GM12878 (cell line): ENCODE measurements around the gene TOP3A. TPM values are rescaled to one million over a fixed set of nuclear protein-coding genes. Genes with fewer than 3 reads are reported as not detected.

Experiments used
- ATAC-seq: fragments of 200-7000 bp; cut with Tn5 transposase; 3 replicates; pipeline ENCODE4 v1.9.1; 2020; ENCODE audit warnings: mild to moderate bottlenecking, moderate library complexity
- BruUV-seq: library from RNA; stranded (reverse); fragments of 400-500 nt; replicated peaks from 2 replicates; lab custom pipeline; 2021; lab: Mats Ljungman, UMichigan
- CTCF ChIA-PET: fragments of 300-600 bp; sonication (Branson Sonifier 250); formaldehyde crosslinking; extraction: SDS; loops from one replicate; lab custom pipeline; 2021; ENCODE audit warnings: inconsistent platforms; lab: Yijun Ruan, JAX
- POLR2A ChIA-PET: fragments of 350-600 bp; formaldehyde crosslinking; extraction: SDS; loops from one replicate; lab custom pipeline; 2021; ENCODE audit warnings: inconsistent platforms; lab: Charles Lee
- RAD21 ChIA-PET: fragments of 300-600 bp; sonication (Branson Sonifier 250); formaldehyde crosslinking; loops from one replicate; lab custom pipeline; 2023; ENCODE audit warnings: antibody characterized with exemption; ENCODE audit not compliant: unreplicated experiment; lab: Charles Lee
- SMC1A ChIA-PET: fragments of 300-600 bp; sonication (Branson Sonifier 250); formaldehyde crosslinking; loops from one replicate; lab custom pipeline; 2023; ENCODE audit not compliant: unreplicated experiment, uncharacterized antibody; lab: Charles Lee
- DNase-seq: peaks from one replicate; pipeline ENCODE4 v3.0.0-alpha.2; 2011; ENCODE audit warnings: low read depth, low spot score
- FAIRE-seq: peaks from 3 replicates; lab custom pipeline; 2011; peaks lifted over from hg19 to GRCh38; lab: Jason Lieb, UNC
- H2AFZ ChIP-seq: 2 replicates; pipeline ENCODE4 v1.6.0; 2011; ENCODE audit warnings: low read depth, low read length, control low read depth; ENCODE audit not compliant: control insufficient read depth
- H3K27ac ChIP-seq: 2 replicates; pipeline ENCODE4 v1.5.1; 2011; ENCODE audit warnings: control low read depth; ENCODE audit not compliant: control insufficient read depth, insufficient read depth
- H3K27me3 ChIP-seq, 2 experiments: replicated peaks in 1 of 2; 2 replicates each; pipeline versions ENCODE4 v1.6.0 to v1.6.1; 2011; ENCODE audit warnings: low read length in 1 of 2; ENCODE audit not compliant: control insufficient read depth in 2 of 2, insufficient read depth in 2 of 2
- H3K36me3 ChIP-seq, 2 experiments: 2 replicates each; pipeline ENCODE4 v1.5.1; 2011; ENCODE audit warnings: low read length in 1 of 2; ENCODE audit not compliant: control insufficient read depth in 2 of 2, insufficient read depth in 2 of 2
- H3K4me1 ChIP-seq: 2 replicates; pipeline ENCODE4 v1.6.1; 2011; ENCODE audit warnings: mild to moderate bottlenecking, low read length, moderate library complexity, mixed read lengths; ENCODE audit not compliant: control insufficient read depth, insufficient read depth
- H3K4me2 ChIP-seq: 2 replicates; pipeline ENCODE4 v1.6.0; 2011; ENCODE audit warnings: control low read depth; ENCODE audit not compliant: control insufficient read depth, insufficient read depth
- H3K4me3 ChIP-seq: fragments of 200-600 bp; sonication (generic); 2 replicates; pipeline ENCODE4 v1.5.1; 2016
- H3K79me2 ChIP-seq: 2 replicates; pipeline ENCODE4 v1.6.0; 2011; ENCODE audit warnings: low read length; ENCODE audit not compliant: control insufficient read depth, insufficient read depth
- H3K9ac ChIP-seq: 2 replicates; pipeline ENCODE4 v1.8.0; 2011; ENCODE audit warnings: low read length, control low read depth, mixed read lengths; ENCODE audit not compliant: control insufficient read depth, insufficient read depth
- H3K9me3 ChIP-seq: replicated peaks from 3 replicates; pipeline ENCODE4 v1.5.1; 2011; ENCODE audit warnings: mild to moderate bottlenecking, low read length; ENCODE audit not compliant: control insufficient read depth, insufficient read depth
- H4K20me1 ChIP-seq: 2 replicates; pipeline ENCODE4 v1.6.0; 2011; ENCODE audit not compliant: control insufficient read depth, insufficient read depth
- CHD1 ChIP-seq: IDR thresholded peaks from 2 replicates; pipeline ENCODE4 v1.6.1; 2012; ENCODE audit warnings: low read depth, low read length, improper control_type of control experiment
- CHD2 ChIP-seq: IDR thresholded peaks from 2 replicates; pipeline ENCODE4 v1.6.1; 2011; ENCODE audit warnings: low read depth, low read length, improper control_type of control experiment, borderline replicate concordance
- EP300 ChIP-seq, 2 experiments: fragments of 150-350 bp in 1 of 2; IDR thresholded peaks; 2 replicates each; pipeline ENCODE4 v1.6.1; 2011 to 2012; ENCODE audit warnings: low read depth in 2 of 2, low read length in 2 of 2, borderline replicate concordance in 1 of 2, improper control_type of control experiment in 1 of 2, inconsistent platforms in 1 of 2; ENCODE audit not compliant: control insufficient read depth in 1 of 2
- JUND ChIP-seq: IDR thresholded peaks from 2 replicates; pipeline ENCODE4 v1.6.1; 2012; ENCODE audit warnings: low read depth, mild to moderate bottlenecking, low read length, improper control_type of control experiment, moderate library complexity
- KDM1A ChIP-seq: fragments of 200-600 bp; sonication (generic); IDR thresholded peaks from 2 replicates; pipeline ENCODE4 v1.6.1; 2016; ENCODE audit warnings: borderline replicate concordance
- NR2C2 ChIP-seq: IDR thresholded peaks from 2 replicates; pipeline ENCODE4 v1.6.1; 2011; ENCODE audit warnings: borderline replicate concordance, low read depth; ENCODE audit not compliant: control insufficient read depth, insufficient read length
- PAX8 ChIP-seq: fragments of 450-650 bp; IDR thresholded peaks from 2 replicates; pipeline ENCODE4 v1.6.1; 2017; ENCODE audit warnings: mild to moderate bottlenecking, moderate library complexity
- RAD51 ChIP-seq: fragments of 450-650 bp; IDR thresholded peaks from 2 replicates; pipeline ENCODE4 v1.6.1; 2016; ENCODE audit warnings: moderate library complexity, mild to moderate bottlenecking, inconsistent platforms
- ZNF24 ChIP-seq: fragments of 450-650 bp; IDR thresholded peaks from 2 replicates; pipeline ENCODE4 v1.6.1; 2017; ENCODE audit warnings: antibody characterized with exemption, mild to moderate bottlenecking
- ZZZ3 ChIP-seq: IDR thresholded peaks from 2 replicates; pipeline ENCODE4 v1.6.1; 2011; ENCODE audit warnings: low read depth; ENCODE audit not compliant: control insufficient read depth, insufficient read length
- WGBS: methylation state at CpG from one replicate; pipeline ENCODE4 v1.1.6; 2016; ENCODE audit warnings: low lambda C conversion rate; ENCODE audit not compliant: insufficient replicate concordance, insufficient coverage; ENCODE audit errors: missing lambda C conversion rate; 5-methylcytosine and 5-hydroxymethylcytosine counted together
- in situ Hi-C: fragments of 300-500 bp; cut with MboI; formaldehyde crosslinking; loops from 9 replicates; pipeline ENCODE4 v1.14.3; 2018; ENCODE audit warnings: mixed read lengths
- intact Hi-C: fragments of 100-400 bp; cut with micrococcal nuclease; formaldehyde crosslinking; loops from one replicate; pipeline ENCODE4 v1.14.2; 2022; ENCODE audit not compliant: unreplicated experiment
- polyA plus RNA-seq, 11 experiments: library from polyadenylated mRNA; depleted of rRNA in 4 of 11; unstranded in 6 of 11; stranded (reverse) in 5 of 11; fragments of >200 nt; fragmentation: Nextera tagmentation in 4 of 11; fragmentation: Illumina TruSeq in 1 of 11; extraction: Ambion mirVana in 4 of 11; extraction: Trizol in 1 of 11; gene quantifications; 1 replicate in 1 of 11; 2 replicates in 10 of 11; pipeline versions ENCODE4 v1.2.1 to v1.2.3, GENCODE V29; 2011 to 2016; ENCODE audit warnings: inconsistent platforms in 2 of 11, missing spikeins in 2 of 11, low read depth in 1 of 11
- total RNA-seq, 4 experiments: library from RNA; depleted of rRNA in 3 of 4; stranded (reverse); fragments of >200 nt in 3 of 4; fragmentation: Illumina TruSeq in 1 of 4; extraction: Trizol in 1 of 4; gene quantifications; 2 replicates each; pipeline versions ENCODE4 v1.2.1 to v1.2.3, GENCODE V29; 2013 to 2021
- TF ChIP-seq, protein P1 (sequence below): IDR thresholded peaks from 2 replicates; pipeline ENCODE4 v1.6.1; 2012; ENCODE audit warnings: mild to moderate bottlenecking, low read depth, low read length

Gene TOP3A
- total and polyA plus RNA-seq, 10 of the 15 experiments (the other 5 are each of a cell fraction or from before 2014, with no cell fraction given): 4.2 to 51.9 (median 31.8) TPM

DNA sequence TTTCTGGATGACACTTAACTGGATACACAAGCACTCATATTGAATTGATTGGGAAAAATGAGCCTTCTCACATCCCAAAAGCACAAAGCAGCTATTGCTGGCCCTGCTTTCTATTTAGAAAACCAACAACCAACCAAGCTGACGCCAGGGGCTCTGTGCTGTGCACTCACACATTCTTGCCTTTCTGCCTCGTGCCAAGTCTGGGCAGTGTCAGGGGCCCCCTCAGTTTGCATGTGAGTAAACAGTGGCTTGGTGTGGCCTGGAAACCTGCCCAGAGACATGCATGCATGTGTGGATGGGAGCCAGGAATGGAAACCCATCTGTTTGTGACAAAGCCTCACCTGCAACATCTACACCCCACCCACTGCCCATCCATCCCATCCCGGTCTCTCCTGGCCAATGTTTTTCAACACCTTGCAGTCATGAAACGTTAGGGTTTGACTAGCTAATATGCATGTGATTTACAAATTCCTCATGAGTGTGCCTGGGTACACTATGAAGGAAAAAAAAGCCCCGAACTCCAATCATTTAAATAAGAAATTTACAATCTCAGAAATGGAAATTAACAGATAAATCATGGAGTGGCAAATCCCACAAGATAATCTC lies 33.9 kb downstream of the TOP3A start:
- Histone ChIP-seq H3K79me2 (no peaks in the 10 kb centered on the region), H2AFZ (no peak overlapping the region), H3K9me3 (no peaks in the 10 kb centered on the region), H3K27ac (no peak overlapping the region), H3K4me2 (no peak overlapping the region), H3K4me3 (no peak overlapping the region)
- POLR2A ChIA-PET: no interaction called here
- 75% methylated on average over 5 of the region's 5 CpGs for WGBS
- intact Hi-C loops: no loop called here
- DNase-seq: no peak
- TF ChIP-seq KDM1A (no peak), NR2C2 (no peak), PAX8 (no peak), CHD1 (no peak), ZZZ3 (no peak), EP300 (IDR thresholded peaks at IDR 0.05; ENCODE audit: borderline replicate concordance in 1 of 2, control insufficient read depth in 1 of 2, low read depth in 2 of 2, low read length in 2 of 2) (no peak), ZNF24 (no peak), JUND (no peak), RAD51 (no peak), CHD2 (no peak)
- TF ChIP-seq, protein P1, sequence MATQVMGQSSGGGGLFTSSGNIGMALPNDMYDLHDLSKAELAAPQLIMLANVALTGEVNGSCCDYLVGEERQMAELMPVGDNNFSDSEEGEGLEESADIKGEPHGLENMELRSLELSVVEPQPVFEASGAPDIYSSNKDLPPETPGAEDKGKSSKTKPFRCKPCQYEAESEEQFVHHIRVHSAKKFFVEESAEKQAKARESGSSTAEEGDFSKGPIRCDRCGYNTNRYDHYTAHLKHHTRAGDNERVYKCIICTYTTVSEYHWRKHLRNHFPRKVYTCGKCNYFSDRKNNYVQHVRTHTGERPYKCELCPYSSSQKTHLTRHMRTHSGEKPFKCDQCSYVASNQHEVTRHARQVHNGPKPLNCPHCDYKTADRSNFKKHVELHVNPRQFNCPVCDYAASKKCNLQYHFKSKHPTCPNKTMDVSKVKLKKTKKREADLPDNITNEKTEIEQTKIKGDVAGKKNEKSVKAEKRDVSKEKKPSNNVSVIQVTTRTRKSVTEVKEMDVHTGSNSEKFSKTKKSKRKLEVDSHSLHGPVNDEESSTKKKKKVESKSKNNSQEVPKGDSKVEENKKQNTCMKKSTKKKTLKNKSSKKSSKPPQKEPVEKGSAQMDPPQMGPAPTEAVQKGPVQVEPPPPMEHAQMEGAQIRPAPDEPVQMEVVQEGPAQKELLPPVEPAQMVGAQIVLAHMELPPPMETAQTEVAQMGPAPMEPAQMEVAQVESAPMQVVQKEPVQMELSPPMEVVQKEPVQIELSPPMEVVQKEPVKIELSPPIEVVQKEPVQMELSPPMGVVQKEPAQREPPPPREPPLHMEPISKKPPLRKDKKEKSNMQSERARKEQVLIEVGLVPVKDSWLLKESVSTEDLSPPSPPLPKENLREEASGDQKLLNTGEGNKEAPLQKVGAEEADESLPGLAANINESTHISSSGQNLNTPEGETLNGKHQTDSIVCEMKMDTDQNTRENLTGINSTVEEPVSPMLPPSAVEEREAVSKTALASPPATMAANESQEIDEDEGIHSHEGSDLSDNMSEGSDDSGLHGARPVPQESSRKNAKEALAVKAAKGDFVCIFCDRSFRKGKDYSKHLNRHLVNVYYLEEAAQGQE: no peak
- TF ChIP-seq, all 136 proteins: peak for 0
- Histone ChIP-seq H3K4me1 (no peaks in the 10 kb centered on the region), H3K36me3 (peaks cover 45 to 47% of the 10 kb centered on the region in 2 experiments), H3K27me3 (no peaks in the 10 kb centered on the region), H3K9ac (no peak overlapping the region), H4K20me1 (no peaks in the 10 kb centered on the region; the same call in 1 of the 2 replicates)
- ChIA-PET SMC1A (no interaction called here), CTCF (interaction anchor here (0.6 to 1.3 kb wide), 2 partner anchors 63 to 854 kb away, joined by 3 read pairs; no protein-coding TSS in a partner anchor), RAD21 (no interaction called here)
- FAIRE-seq: no peak
- BruUV-seq: no TSS peak
- no peak for ATAC-seq
- in situ Hi-C loops: no loop called here
